Astrocyte of the hippocampus (primary cell): ENCODE measurements around the gene MDFIC2.

Experiments
- DNase-seq: peaks from one replicate; pipeline ENCODE4 v3.0.0; 2011; ENCODE audit warnings: low read depth, low spot score

The MDFIC2 gene

DNA sequence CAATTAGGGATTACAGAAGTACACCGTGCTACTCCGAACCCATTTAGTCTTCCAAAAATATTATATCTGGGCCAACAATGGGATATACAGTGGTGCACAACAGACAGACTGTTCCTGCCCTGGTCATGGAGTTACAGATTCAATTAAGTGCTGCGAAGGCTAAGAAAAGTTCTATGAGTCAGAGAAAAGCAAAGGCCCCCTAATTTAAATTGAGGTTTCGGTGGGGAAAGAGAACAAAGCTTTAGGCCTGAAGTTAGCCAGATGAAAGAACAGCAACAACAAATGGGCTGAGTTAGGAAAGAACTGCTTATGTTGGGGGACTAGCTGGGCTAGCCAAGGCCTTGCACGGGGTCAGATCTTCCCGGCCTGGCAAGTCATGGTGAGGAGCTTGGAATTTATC, 131.8 kb downstream of the MDFIC2 start:
- peak; percentile 19 for DNase-seq

DNA sequence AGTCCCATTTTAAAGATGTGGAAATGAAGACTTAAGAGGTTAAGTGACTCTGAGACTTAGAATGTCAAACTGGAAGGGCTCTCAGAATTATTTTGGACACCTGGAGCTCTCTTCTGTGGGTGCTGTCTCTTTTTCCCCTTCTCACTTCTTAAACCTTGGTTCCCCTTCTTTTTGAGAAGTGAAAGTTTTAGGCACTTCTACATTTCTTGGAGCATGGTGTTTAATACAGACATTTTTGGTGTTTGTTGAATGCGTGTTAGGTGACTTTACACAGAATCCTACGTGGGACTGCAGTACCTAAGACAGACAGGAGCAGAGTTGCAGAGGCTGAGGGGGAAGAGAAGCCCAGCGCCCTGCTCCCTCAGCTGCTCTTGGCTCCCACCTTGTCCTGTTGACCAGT, 133.3 kb downstream of the MDFIC2 start:
- no peak for DNase-seq

DNA sequence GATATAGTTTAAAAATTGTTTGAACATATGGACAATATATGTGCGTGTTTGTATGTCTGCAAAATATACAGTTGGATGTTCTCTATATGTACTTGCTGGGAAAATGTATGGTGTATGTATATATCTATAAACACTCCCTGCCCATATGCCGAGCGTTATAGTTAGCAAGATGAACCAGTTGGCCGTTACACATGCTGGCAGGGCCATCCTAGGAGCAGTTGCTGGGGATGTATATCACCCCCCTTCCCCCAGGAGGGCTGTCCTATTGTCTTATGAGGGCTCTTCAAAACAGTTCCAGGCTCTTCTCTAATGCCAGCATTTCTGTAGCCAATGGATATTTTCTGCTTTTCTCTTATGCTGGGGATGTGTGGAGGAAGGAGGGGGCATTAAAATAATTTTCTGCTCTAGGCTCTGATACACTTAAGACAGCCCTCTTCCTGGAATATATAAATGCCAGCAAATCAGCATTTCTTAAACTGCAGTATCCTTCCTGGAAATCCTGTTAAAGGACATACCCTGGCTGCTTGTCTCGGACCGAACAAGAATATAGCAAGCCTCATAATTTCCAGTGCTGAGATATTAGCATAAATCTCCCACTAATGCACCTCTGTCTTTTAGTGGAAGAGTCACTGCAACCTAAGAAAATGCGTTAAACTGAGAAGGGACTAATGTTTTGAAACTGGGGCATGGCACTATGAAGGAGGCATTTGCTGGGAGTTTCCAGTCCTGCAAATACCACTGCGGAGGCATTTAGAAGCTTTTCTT, 134.4 kb downstream of the MDFIC2 start:
- no peak for DNase-seq

DNA sequence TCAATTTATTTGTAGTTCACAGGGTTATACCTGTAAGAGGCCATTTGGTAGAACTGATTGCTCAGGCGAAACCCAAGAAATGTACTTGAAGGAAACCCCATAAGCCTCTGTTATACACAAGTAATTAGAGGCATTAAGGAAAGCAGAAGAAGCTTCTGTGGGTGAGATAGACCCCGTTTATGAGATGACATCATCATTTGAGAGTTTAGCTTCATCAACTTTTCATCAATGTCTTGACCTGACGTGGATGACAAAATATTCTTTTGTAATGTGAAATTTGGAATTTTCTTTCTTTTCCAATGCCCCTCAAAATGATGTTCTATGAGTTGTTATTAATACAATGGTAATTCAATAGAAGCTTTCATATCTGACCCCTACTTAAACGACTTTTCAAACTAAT, 136.2 kb downstream of the MDFIC2 start:
- DNase-seq, result no peak

DNA sequence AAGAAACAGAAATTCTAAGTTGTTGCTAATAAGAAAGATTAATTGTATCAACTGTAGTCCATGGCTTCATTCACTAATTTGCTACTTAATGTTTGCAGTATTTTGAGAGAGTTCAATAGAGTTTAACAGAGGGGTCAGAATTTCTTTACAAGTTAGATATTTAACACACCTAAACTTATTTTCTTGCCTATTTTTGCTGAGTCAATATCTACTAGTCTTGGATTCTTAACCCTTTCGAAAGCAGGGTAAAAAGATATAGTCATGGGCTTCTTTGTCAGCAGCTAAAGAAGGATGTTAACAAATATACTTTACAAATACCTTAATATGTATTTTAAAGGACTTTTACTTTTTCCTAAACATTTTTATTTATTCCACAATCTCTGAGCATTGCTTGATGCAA, 155.6 kb downstream of the MDFIC2 start:
- DNase-seq, result no peak

DNA sequence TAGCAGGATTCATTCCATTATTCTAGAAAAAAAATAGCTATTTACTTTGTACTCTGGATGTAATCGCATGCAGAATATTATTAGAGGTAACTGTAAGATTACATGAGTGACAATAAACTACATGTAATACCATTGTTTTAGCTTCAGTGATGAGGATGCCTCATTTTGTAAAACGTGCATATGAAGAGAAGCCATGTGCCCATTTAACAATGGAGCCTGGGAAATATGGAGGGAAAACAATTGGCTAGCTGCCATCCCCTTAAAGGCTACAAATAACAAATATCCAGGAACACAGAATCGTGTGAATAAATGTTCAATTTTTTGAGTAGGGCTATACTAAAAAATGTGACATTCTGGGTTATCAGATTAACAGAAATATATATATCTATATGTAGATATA, 161.8 kb downstream of the MDFIC2 start:
- no peak for DNase-seq

DNA sequence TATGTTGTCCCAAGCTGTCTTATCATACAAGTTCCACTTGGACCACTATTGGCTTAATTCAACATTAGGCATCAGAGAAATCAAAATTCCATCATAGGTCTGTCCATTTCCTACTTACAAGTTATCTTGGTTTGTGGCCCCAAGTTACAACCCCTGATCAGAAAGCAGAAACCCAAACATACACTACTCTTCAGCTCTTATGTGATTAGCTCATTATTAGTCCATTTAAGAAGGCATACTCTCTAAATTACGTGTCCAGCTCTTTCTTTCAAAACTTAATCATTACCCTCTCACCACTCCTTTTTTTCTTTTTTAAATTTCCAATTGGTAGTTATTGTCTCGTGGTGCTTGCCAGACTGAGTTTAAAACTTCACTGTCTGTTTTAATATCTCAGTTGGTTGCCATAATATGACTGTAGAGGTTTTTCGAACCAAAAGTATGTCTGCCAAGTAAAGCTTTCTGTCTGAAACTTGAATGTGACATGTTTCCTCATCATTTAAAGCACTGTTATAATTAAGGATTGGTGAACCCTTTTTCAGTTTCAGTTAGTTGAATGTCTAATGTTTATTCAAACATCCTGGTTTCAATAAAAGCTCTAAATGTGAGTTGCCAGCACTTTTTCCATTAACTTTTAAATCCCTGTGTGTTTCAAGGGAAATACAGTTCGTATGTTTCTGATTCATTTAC, 162.6 kb downstream of the MDFIC2 start:
- DNase-seq, result no peak
